ENCODE results near the gene CASQ2.

- TF ChIP-seq POLR2A (IDR thresholded peaks at IDR 0.05) (no peak), CTCF (IDR thresholded peaks at IDR 0.05) (no peak)
These were observed 49.2 kb downstream of the CASQ2 start for GRCh38 chr1:115719285-115719684.

All from body of pancreas (tissue), 4 donors.